ENCODE measurements around the gene SLC7A11.

DNA sequence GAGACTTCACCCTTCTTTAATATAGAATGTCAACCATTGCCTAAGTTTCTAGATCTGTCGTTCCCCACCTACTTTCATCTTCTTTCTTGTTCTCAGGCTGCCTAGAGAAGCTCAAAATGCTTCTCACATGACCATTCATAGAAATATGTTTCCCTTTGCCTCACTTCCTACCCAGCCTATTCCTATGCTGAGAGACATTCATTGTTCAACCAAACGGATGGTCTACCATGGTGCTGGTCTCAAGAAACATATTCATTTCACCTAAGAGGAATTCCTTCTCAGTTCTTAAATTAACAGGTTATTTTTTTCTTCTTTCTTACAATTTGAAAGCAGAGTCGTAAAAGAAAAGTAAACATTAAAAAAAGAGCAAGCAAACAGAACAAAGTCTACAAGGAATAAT lies 20.3 kb upstream of the SLC7A11 start:
- TF ChIP-seq, protein P1, sequence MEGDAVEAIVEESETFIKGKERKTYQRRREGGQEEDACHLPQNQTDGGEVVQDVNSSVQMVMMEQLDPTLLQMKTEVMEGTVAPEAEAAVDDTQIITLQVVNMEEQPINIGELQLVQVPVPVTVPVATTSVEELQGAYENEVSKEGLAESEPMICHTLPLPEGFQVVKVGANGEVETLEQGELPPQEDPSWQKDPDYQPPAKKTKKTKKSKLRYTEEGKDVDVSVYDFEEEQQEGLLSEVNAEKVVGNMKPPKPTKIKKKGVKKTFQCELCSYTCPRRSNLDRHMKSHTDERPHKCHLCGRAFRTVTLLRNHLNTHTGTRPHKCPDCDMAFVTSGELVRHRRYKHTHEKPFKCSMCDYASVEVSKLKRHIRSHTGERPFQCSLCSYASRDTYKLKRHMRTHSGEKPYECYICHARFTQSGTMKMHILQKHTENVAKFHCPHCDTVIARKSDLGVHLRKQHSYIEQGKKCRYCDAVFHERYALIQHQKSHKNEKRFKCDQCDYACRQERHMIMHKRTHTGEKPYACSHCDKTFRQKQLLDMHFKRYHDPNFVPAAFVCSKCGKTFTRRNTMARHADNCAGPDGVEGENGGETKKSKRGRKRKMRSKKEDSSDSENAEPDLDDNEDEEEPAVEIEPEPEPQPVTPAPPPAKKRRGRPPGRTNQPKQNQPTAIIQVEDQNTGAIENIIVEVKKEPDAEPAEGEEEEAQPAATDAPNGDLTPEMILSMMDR (conservative IDR thresholded peaks at IDR 0.05 in 1 of 2, IDR thresholded peaks at IDR 0.05 in 1 of 2; ENCODE audit: extremely low read depth in 1 of 2, insufficient read depth in 1 of 2, low read depth in 1 of 2, low read length in 2 of 2) = no peak
- TF ChIP-seq EZH2 (IDR thresholded peaks at IDR 0.05; ENCODE audit: borderline replicate concordance, low read length) = no peak
